GM12865 (cell line): ENCODE results near the gene WWC1.

ENCODE experiments used
- DNase-seq: peaks from one replicate; pipeline ENCODE4 v3.0.0; 2010; ENCODE audit warnings: low read depth
- H3K4me3 ChIP-seq: 2 replicates; pipeline ENCODE4 v1.5.1; 2011; ENCODE audit warnings: mild to moderate bottlenecking, low read depth, low read length, control low read depth
- CTCF ChIP-seq: IDR thresholded peaks from 2 replicates; pipeline ENCODE4 v1.5.1; 2011; ENCODE audit warnings: low read length, control low read depth, low read depth, inconsistent platforms; ENCODE audit not compliant: insufficient read depth; ENCODE audit errors: missing control alignments

WWC1 gene

DNA sequence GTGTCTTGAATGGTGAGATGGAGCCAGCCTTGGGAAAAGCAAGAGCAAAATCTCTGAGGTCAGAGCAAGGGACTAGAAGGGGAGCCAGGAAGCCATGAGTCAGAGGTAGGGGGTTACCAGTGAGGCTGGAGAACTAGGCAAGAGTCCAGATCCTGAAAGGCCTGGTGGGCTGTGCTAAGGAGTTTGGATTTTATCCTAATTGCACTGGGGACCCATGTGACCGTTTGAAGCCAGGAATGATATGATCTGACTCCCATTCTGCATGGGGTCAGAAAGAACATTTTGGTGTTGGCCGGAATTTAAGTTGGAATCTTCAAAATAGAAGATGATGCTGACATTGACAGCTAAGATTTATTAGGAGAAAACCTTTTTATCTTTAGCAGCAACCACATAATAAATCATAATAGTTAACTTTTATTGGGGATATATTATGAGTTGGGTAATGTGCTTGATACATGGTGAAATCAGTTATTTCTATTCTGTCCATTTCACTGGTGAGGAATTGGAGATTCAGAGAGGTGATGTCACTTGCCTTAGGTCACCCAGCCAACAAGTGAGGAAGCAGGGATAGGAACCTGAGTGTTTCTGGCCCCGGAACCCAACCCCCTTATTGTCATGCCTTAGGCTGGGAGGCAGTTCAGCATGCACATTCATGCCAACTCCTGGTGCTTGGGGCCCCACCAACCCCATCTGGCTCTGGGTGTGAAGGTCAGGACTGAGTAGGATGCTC lies 133.3 kb downstream of the WWC1 start:
- no peak for TF ChIP-seq CTCF
- no peak overlapping the region for H3K4me3 ChIP-seq
- DNase-seq = no peak

GRCh38 chr5:168426007-168426863 lies 134.8 kb downstream of the WWC1 start:
- no peak for DNase-seq
- H3K4me3 ChIP-seq = no peak overlapping the region
- no peak for TF ChIP-seq CTCF

DNA sequence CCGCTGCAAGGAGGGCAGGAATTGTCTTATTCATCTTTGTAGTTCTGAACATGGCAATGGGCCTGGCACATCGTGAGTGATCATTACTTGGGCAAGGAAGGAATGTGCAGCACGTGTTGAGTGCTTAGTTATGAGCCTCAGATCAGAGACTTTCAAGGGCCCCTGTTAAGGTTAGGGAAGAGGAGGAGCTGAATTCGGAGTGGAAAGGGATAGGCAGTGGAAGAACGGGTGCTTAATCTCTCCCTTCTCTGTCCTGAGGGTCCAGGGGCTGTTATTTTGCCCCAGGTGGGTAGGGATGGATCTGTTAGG lies 135.4 kb downstream of the WWC1 start:
- H3K4me3 ChIP-seq = no peak overlapping the region
- no peak for DNase-seq
- no peak for TF ChIP-seq CTCF

- no peak overlapping the region for H3K4me3 ChIP-seq
Measured at GRCh38 chr5:168427224-168427623, 135.8 kb downstream of the WWC1 start.

GRCh38 chr5:168428552-168428951 lies 137.1 kb downstream of the WWC1 start:
- no peak for TF ChIP-seq CTCF
- no peak overlapping the region for H3K4me3 ChIP-seq
- no peak for DNase-seq

More at GRCh38 chr5:168427224-168427623, 135.8 kb downstream of the WWC1 start:
- no peak for TF ChIP-seq CTCF
- DNase-seq = no peak

DNA sequence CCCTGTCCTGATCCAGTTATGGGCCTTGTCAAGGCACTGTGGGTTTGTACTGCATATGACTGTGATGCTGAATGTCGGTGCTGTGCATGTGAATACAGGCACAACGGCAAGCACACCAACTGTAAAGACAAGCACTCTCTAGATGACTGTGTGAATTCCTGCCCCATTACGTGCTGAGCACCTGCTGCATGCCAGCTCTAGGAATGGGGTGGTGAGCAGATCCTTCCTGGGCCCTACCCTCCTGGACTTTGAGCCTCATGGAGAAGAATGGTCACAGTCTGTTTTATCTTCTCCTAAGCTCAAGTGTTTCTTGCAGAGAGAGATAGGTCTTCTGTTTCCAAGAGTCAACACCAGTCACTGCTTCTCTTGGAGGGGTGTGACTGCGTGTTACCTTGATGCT lies 138.9 kb downstream of the WWC1 start:
- no peak overlapping the region for H3K4me3 ChIP-seq
- no peak for TF ChIP-seq CTCF
- no peak for DNase-seq
